Measurements from ENCODE around the gene PROCR.
"Not testable (repeated sequence)": the region's sequence is repeated elsewhere in the genome, so short reads cannot be mapped to it uniquely, and the experiment has no call there.

The PROCR gene

DNA sequence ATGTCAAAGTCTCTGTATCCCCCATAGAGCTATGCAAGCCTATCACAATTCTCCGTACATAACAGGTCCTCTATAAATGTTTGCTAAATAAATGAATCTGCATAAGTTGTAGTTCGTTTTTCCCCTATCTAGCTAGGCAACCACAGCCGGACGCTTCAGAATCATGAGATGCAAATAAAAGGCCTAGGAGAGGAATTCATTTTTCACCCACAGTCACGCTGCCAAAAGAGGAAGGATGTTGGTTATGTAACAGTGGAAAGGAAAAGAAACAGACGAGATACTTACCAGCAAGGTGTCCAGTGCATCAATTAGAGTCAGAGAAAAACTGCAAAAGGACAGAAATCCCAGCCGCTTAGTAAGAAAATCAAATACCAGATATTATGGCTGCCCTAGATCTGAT is 27.2 kb upstream of the PROCR start:
- no peak overlapping the region for H3K4me3 ChIP-seq (ENCODE audit: low read length in 2 of 2)
- no peak overlapping the region for H3K27ac ChIP-seq (ENCODE audit: low read length)
- H3K27me3 ChIP-seq (ENCODE audit: control insufficient read depth in 1 of 2, insufficient read depth in 2 of 2, low read length in 2 of 2), result no peaks in the 10 kb centered on the region
- peaks cover 7% of the 10 kb centered on the region for H3K4me1 ChIP-seq (ENCODE audit: control insufficient read depth, insufficient read depth, low read length)
- H3K36me3 ChIP-seq (ENCODE audit: control insufficient read depth in 2 of 2, insufficient read depth in 2 of 2, low read length in 2 of 2), result peaks cover 6 to 12% of the 10 kb centered on the region in 2 donors
- H3K9me3 ChIP-seq (ENCODE audit: control insufficient read depth in 2 of 2, low read length in 2 of 2), result no peaks in the 10 kb centered on the region
- H3K9ac ChIP-seq (ENCODE audit: low read length in 2 of 2), result no peak overlapping the region

DNA sequence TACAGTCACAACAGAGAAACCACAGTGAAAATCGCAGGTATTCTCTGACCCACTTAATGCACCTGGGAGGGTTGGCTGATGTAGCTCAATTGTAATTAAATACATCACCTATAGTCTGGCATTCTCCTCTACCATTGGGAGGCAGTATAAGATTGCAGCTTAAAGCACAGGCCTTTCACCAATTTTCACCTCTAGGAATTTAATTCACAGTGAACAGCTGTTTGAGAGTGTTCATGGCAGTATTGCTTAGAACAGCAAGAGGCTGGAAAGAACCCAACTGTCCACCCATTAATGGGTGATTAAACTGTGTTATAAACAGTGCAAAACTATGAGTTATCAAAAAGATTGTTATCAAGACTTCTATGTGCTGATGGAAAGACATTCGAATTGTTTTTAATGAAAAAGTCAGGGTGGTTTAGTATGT is 26.7 kb upstream of the PROCR start:
- Histone ChIP-seq H3K36me3 (ENCODE audit: control insufficient read depth in 2 of 2, insufficient read depth in 2 of 2, low read length in 2 of 2) (peaks cover 6 to 12% of the 10 kb centered on the region in 2 donors), H3K27me3 (ENCODE audit: control insufficient read depth in 1 of 2, insufficient read depth in 2 of 2, low read length in 2 of 2) (no peaks in the 10 kb centered on the region), H3K9ac (ENCODE audit: low read length in 2 of 2) (no peak overlapping the region), H3K9me3 (ENCODE audit: control insufficient read depth in 2 of 2, low read length in 2 of 2) (no peaks in the 10 kb centered on the region), H3K4me3 (ENCODE audit: low read length in 2 of 2) (no peak overlapping the region), H3K27ac (ENCODE audit: low read length) (no peak overlapping the region), H3K4me1 (ENCODE audit: control insufficient read depth, insufficient read depth, low read length) (peaks cover 7% of the 10 kb centered on the region)

- H3K27ac ChIP-seq (ENCODE audit: low read length), result peak overlapping the region; percentile 58
- H3K9me3 ChIP-seq (ENCODE audit: control insufficient read depth in 2 of 2, low read length in 2 of 2), result no peaks in the 10 kb centered on the region
- peaks cover 7% of the 10 kb centered on the region for H3K4me1 ChIP-seq (ENCODE audit: control insufficient read depth, insufficient read depth, low read length)
Measured at GRCh38 chr20:35146299-35146919, 25.5 kb upstream of the PROCR start.

GRCh38 chr20:35146920-35147574 is 24.8 kb upstream of the PROCR start, which contains the start of gene EDEM2:
EDEM2 (minus strand) TSS chr20:35147336; CDS start chr20:35147258, 78 bp downstream.
- H3K36me3 ChIP-seq (ENCODE audit: control insufficient read depth in 2 of 2, insufficient read depth in 2 of 2, low read length in 2 of 2), result peaks cover 4 to 5% of the 10 kb centered on the region in 2 donors
- no peaks in the 10 kb centered on the region for H3K27me3 ChIP-seq (ENCODE audit: control insufficient read depth in 1 of 2, insufficient read depth in 2 of 2, low read length in 2 of 2)
- H3K9ac ChIP-seq (ENCODE audit: low read length in 2 of 2), result peak within 1 kb of the TSS; percentile 87 to 90
- H3K27ac ChIP-seq (ENCODE audit: low read length), result peak within 1 kb of the TSS; percentile 58
- H3K4me1 ChIP-seq (ENCODE audit: control insufficient read depth, insufficient read depth, low read length), result peaks cover 7% of the 10 kb centered on the region
- no peaks in the 10 kb centered on the region for H3K9me3 ChIP-seq (ENCODE audit: control insufficient read depth in 2 of 2, low read length in 2 of 2)
- H3K4me3 ChIP-seq (ENCODE audit: low read length in 2 of 2), result peak within 1 kb of the TSS; percentile 92 to 93

More at GRCh38 chr20:35146299-35146919, 25.5 kb upstream of the PROCR start:
- H3K36me3 ChIP-seq (ENCODE audit: control insufficient read depth in 2 of 2, insufficient read depth in 2 of 2, low read length in 2 of 2), result peaks cover 6 to 8% of the 10 kb centered on the region in 2 donors
- peak overlapping the region; percentile 92 to 93 for H3K4me3 ChIP-seq (ENCODE audit: low read length in 2 of 2)
- no peaks in the 10 kb centered on the region for H3K27me3 ChIP-seq (ENCODE audit: control insufficient read depth in 1 of 2, insufficient read depth in 2 of 2, low read length in 2 of 2)
- peak overlapping the region; percentile 87 to 90 for H3K9ac ChIP-seq (ENCODE audit: low read length in 2 of 2)

DNA sequence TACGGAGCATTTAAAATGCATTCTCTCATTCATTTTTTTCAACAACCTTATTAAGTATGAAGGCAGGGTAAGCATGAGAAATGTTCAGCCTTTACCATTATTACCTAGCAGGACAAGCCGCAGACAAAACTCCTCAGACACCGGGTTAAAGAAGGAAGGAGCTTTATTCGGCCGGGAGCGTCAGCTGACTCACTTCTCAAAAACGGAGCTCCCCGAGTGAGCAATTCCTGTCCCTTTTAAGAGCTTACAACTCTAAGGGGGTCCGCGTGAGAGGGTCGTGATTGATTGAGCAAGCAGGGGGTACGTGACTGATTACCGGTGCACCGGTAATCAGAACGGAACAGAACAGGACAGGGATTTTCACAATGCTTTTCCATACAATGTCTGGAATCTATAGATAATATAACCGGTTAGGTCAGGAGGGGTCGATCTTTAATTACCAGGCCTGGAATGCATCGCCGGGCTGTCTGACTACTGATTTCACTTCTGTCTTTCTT is 24.2 kb upstream of the PROCR start:
- not testable (repeated sequence) for H3K9me3 ChIP-seq (ENCODE audit: control insufficient read depth in 2 of 2, low read length in 2 of 2); H3K27me3 ChIP-seq (ENCODE audit: control insufficient read depth in 1 of 2, insufficient read depth in 2 of 2, low read length in 2 of 2); H3K36me3 ChIP-seq (ENCODE audit: control insufficient read depth in 2 of 2, insufficient read depth in 2 of 2, low read length in 2 of 2); H3K4me1 ChIP-seq (ENCODE audit: control insufficient read depth, insufficient read depth, low read length); H3K27ac ChIP-seq (ENCODE audit: low read length)
- Histone ChIP-seq H3K4me3 (ENCODE audit: low read length in 2 of 2) (peak overlapping the region; percentile 92 to 93), H3K9ac (ENCODE audit: low read length in 2 of 2) (peak overlapping the region; percentile 72 to 90)

- Histone ChIP-seq H3K27me3 (ENCODE audit: control insufficient read depth in 1 of 2, insufficient read depth in 2 of 2, low read length in 2 of 2) (no peaks in the 10 kb centered on the region), H3K9ac (ENCODE audit: low read length in 2 of 2) (no peak overlapping the region), H3K27ac (ENCODE audit: low read length) (no peak overlapping the region), H3K4me1 (ENCODE audit: control insufficient read depth, insufficient read depth, low read length) (peaks cover 7% of the 10 kb centered on the region), H3K4me3 (ENCODE audit: low read length in 2 of 2) (no peak overlapping the region), H3K9me3 (ENCODE audit: control insufficient read depth in 2 of 2, low read length in 2 of 2) (no peaks in the 10 kb centered on the region), H3K36me3 (ENCODE audit: control insufficient read depth in 2 of 2, insufficient read depth in 2 of 2, low read length in 2 of 2) (no peaks in the 10 kb centered on the region)
Measured at GRCh38 chr20:35150846-35151579, 20.9 kb upstream of the PROCR start.

- Histone ChIP-seq H3K4me1 (ENCODE audit: control insufficient read depth, insufficient read depth, low read length) (peaks cover 3% of the 10 kb centered on the region), H3K27me3 (ENCODE audit: control insufficient read depth in 1 of 2, insufficient read depth in 2 of 2, low read length in 2 of 2) (no peaks in the 10 kb centered on the region), H3K9me3 (ENCODE audit: control insufficient read depth in 2 of 2, low read length in 2 of 2) (no peaks in the 10 kb centered on the region), H3K4me3 (ENCODE audit: low read length in 2 of 2) (no peak overlapping the region), H3K36me3 (ENCODE audit: control insufficient read depth in 2 of 2, insufficient read depth in 2 of 2, low read length in 2 of 2) (no peaks in the 10 kb centered on the region), H3K27ac (ENCODE audit: low read length) (no peak overlapping the region), H3K9ac (ENCODE audit: low read length in 2 of 2) (no peak overlapping the region)
Measured at GRCh38 chr20:35151736-35152135, 20.1 kb upstream of the PROCR start.

GRCh38 chr20:35155936-35156335 is 15.9 kb upstream of the PROCR start:
- H3K9me3 ChIP-seq (ENCODE audit: control insufficient read depth in 2 of 2, low read length in 2 of 2), result no peaks in the 10 kb centered on the region
- H3K36me3 ChIP-seq (ENCODE audit: control insufficient read depth in 2 of 2, insufficient read depth in 2 of 2, low read length in 2 of 2), result no peaks in the 10 kb centered on the region
- H3K4me3 ChIP-seq (ENCODE audit: low read length in 2 of 2), result no peak overlapping the region
- no peaks in the 10 kb centered on the region for H3K27me3 ChIP-seq (ENCODE audit: control insufficient read depth in 1 of 2, insufficient read depth in 2 of 2, low read length in 2 of 2)
- H3K27ac ChIP-seq (ENCODE audit: low read length), result no peak overlapping the region
- no peak overlapping the region for H3K9ac ChIP-seq (ENCODE audit: low read length in 2 of 2)
- H3K4me1 ChIP-seq (ENCODE audit: control insufficient read depth, insufficient read depth, low read length), result no peaks in the 10 kb centered on the region

DNA sequence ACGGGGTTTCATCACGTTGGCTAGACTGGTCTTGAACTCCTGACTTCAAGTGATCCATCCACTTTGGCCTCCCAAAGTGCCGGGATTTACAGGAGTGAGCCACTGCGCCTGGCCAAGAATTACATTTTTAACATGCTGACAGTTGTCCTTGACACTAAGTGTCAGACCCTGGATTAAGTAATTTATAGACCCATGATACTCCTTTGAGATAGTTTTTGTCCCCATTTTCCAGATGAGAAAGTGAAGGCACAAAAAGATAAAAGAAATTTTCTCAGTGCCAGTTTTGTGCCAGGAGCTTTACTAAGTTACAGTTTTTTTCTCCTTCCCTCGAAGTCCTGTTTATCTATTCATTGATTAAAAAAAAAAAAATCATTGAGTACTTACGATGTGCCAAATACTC is 14.9 kb upstream of the PROCR start:
- H3K4me3 ChIP-seq (ENCODE audit: low read length in 2 of 2), result no peak overlapping the region
- H3K36me3 ChIP-seq (ENCODE audit: control insufficient read depth in 2 of 2, insufficient read depth in 2 of 2, low read length in 2 of 2), result no peaks in the 10 kb centered on the region
- H3K9me3 ChIP-seq (ENCODE audit: control insufficient read depth in 2 of 2, low read length in 2 of 2), result no peaks in the 10 kb centered on the region
- no peaks in the 10 kb centered on the region for H3K4me1 ChIP-seq (ENCODE audit: control insufficient read depth, insufficient read depth, low read length)
- no peaks in the 10 kb centered on the region for H3K27me3 ChIP-seq (ENCODE audit: control insufficient read depth in 1 of 2, insufficient read depth in 2 of 2, low read length in 2 of 2)
- H3K27ac ChIP-seq (ENCODE audit: low read length), result no peak overlapping the region
- no peak overlapping the region for H3K9ac ChIP-seq (ENCODE audit: low read length in 2 of 2)

GRCh38 chr20:35160341-35160740 is 11.5 kb upstream of the PROCR start:
- H3K9me3 ChIP-seq (ENCODE audit: control insufficient read depth in 2 of 2, low read length in 2 of 2); H3K4me3 ChIP-seq (ENCODE audit: low read length in 2 of 2); H3K27me3 ChIP-seq (ENCODE audit: control insufficient read depth in 1 of 2, insufficient read depth in 2 of 2, low read length in 2 of 2); H3K27ac ChIP-seq (ENCODE audit: low read length); H3K4me1 ChIP-seq (ENCODE audit: control insufficient read depth, insufficient read depth, low read length); H3K36me3 ChIP-seq (ENCODE audit: control insufficient read depth in 2 of 2, insufficient read depth in 2 of 2, low read length in 2 of 2); H3K9ac ChIP-seq (ENCODE audit: low read length in 2 of 2): not testable (repeated sequence)

Measured in stomach smooth muscle (tissue), 2 donors.